SK-N-SH treated with all-trans-retinoic acid at 6 μM for 48 hours (cell line): ENCODE measurements around the gene SPDL1.

Experiments used
- ATAC-seq: fragments of 200-7000 bp; cut with Tn5 transposase; 3 replicates; pipeline ENCODE4 v1.9.1; 2020; ENCODE audit warnings: mild to moderate bottlenecking, moderate library complexity
- ARNTL ChIP-seq: fragments of 450-650 bp; formaldehyde crosslinking; IDR thresholded peaks from 2 replicates; pipeline ENCODE4 v1.5.0; 2020; ENCODE audit warnings: low read depth, mild to moderate bottlenecking, moderate library complexity, borderline replicate concordance
- BACH2 ChIP-seq: fragments of 250-450 bp; sonication (Bioruptor Pico); IDR thresholded peaks from 2 replicates; pipeline ENCODE4 v1.9.0; 2021; ENCODE audit warnings: mild to moderate bottlenecking, borderline replicate concordance
- CSDC2 ChIP-seq: fragments of 250-450 bp; sonication (Bioruptor Pico); IDR thresholded peaks from 2 replicates; pipeline ENCODE4 v1.5.0; 2020; ENCODE audit warnings: mild to moderate bottlenecking, moderate library complexity
- ESRRG ChIP-seq: fragments of 250-450 bp; sonication (Bioruptor Pico); IDR thresholded peaks from 2 replicates; pipeline ENCODE4 v1.6.1; 2021; ENCODE audit warnings: mild to moderate bottlenecking
- GLIS3 ChIP-seq: fragments of 250-450 bp; sonication (Bioruptor Pico); IDR thresholded peaks from 2 replicates; pipeline ENCODE4 v1.5.0; 2020; ENCODE audit warnings: mild to moderate bottlenecking, moderate library complexity
- ISL1 ChIP-seq: fragments of 250-450 bp; sonication (Bioruptor Pico); IDR thresholded peaks from 2 replicates; pipeline ENCODE4 v2.1.2; 2022; ENCODE audit warnings: mild to moderate bottlenecking, moderate library complexity
- OSR1 ChIP-seq: fragments of 250-450 bp; sonication (Bioruptor Pico); IDR thresholded peaks from 2 replicates; pipeline ENCODE4 v1.8.0; 2022; ENCODE audit warnings: moderate library complexity, mild to moderate bottlenecking, inconsistent platforms
- SNAI2 ChIP-seq: fragments of 250-450 bp; sonication (Bioruptor Pico); IDR thresholded peaks from 2 replicates; pipeline ENCODE4 v1.5.0; 2020; ENCODE audit warnings: mild to moderate bottlenecking, moderate library complexity
- TCF4 ChIP-seq: fragments of 250-450 bp; sonication (Bioruptor Pico); IDR thresholded peaks from 2 replicates; pipeline ENCODE4 v1.8.0; 2021; ENCODE audit warnings: mild to moderate bottlenecking, moderate library complexity, borderline replicate concordance
- TOX ChIP-seq: fragments of 250-450 bp; sonication (Bioruptor Pico); IDR thresholded peaks from 2 replicates; pipeline ENCODE4 v1.8.0; 2021; ENCODE audit warnings: mild to moderate bottlenecking, moderate library complexity, borderline replicate concordance
- ZC3H10 ChIP-seq: fragments of 250-450 bp; sonication (Bioruptor Pico); IDR thresholded peaks from 2 replicates; pipeline ENCODE4 v1.5.1; 2021; ENCODE audit warnings: mild to moderate bottlenecking, moderate library complexity
- ZFP3 ChIP-seq: fragments of 250-450 bp; sonication (Bioruptor Pico); IDR thresholded peaks from 2 replicates; pipeline ENCODE4 v1.5.0; 2020; ENCODE audit warnings: mild to moderate bottlenecking, moderate library complexity
- ZFP30 ChIP-seq: fragments of 450-650 bp; formaldehyde crosslinking; IDR thresholded peaks from 2 replicates; pipeline ENCODE4 v1.5.0; 2022; ENCODE audit warnings: mild to moderate bottlenecking, moderate library complexity
- ZNF565 ChIP-seq: fragments of 450-650 bp; formaldehyde crosslinking; conservative IDR thresholded peaks from 2 replicates; pipeline ENCODE4 v1.5.0; 2020; ENCODE audit warnings: low read depth, mild to moderate bottlenecking, moderate library complexity
- ZNF70 ChIP-seq: fragments of 450-650 bp; formaldehyde crosslinking; IDR thresholded peaks from 2 replicates; pipeline ENCODE4 v1.5.0; 2020; ENCODE audit warnings: mild to moderate bottlenecking, moderate library complexity
- ZNF8 ChIP-seq: fragments of 450-650 bp; formaldehyde crosslinking; IDR thresholded peaks from 2 replicates; pipeline ENCODE4 v1.5.0; 2020; ENCODE audit warnings: mild to moderate bottlenecking, moderate library complexity
- TF ChIP-seq, protein P1 (sequence below): fragments of 250-450 bp; sonication (Bioruptor Pico); IDR thresholded peaks from 2 replicates; pipeline ENCODE4 v1.8.0; 2020; ENCODE audit warnings: mild to moderate bottlenecking, moderate library complexity, borderline replicate concordance
- TF ChIP-seq, protein P2 (sequence below): fragments of 250-450 bp; sonication (Bioruptor Pico); IDR thresholded peaks from 2 replicates; pipeline ENCODE4 v1.5.1; 2021; ENCODE audit warnings: mild to moderate bottlenecking, moderate library complexity
- TF ChIP-seq, protein P3 (sequence below): fragments of 250-450 bp; sonication (Bioruptor Pico); IDR thresholded peaks from 2 replicates; pipeline ENCODE4 v1.5.0; 2020; ENCODE audit warnings: mild to moderate bottlenecking, moderate library complexity
- TF ChIP-seq, protein P4 (sequence below): fragments of 250-450 bp; sonication (Bioruptor Pico); IDR thresholded peaks from 2 replicates; pipeline ENCODE4 v1.8.0; 2021; ENCODE audit warnings: low read depth, mild to moderate bottlenecking, moderate library complexity, borderline replicate concordance
- TF ChIP-seq, protein P5 (sequence below): fragments of 250-450 bp; sonication (Bioruptor Pico); IDR thresholded peaks from 2 replicates; pipeline ENCODE4 v1.5.1; 2020; ENCODE audit warnings: low read depth, mild to moderate bottlenecking, moderate library complexity

SPDL1 gene

DNA sequence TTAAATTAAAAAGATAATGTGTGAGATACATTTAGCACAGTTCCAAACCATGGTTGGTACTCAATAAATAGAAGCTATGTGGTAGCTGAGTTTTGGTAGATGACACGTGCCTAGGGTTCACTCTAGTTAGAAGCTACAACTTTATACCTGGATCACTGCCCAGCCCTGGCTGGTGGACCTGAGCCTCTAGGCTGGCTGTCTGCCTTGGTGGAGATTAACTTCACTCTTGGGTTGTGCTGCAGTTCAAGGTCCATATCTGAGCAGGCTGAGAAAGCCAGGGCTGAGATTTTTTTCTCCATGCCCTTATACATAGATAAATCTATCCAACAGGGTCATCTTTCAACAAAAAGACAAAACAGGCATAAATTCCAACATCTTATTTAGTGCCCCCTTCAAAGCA, 44.6 kb upstream of the SPDL1 start (continued):
- no peak for TF ChIP-seq ZC3H10 (CRISPR knock-in tag)

DNA sequence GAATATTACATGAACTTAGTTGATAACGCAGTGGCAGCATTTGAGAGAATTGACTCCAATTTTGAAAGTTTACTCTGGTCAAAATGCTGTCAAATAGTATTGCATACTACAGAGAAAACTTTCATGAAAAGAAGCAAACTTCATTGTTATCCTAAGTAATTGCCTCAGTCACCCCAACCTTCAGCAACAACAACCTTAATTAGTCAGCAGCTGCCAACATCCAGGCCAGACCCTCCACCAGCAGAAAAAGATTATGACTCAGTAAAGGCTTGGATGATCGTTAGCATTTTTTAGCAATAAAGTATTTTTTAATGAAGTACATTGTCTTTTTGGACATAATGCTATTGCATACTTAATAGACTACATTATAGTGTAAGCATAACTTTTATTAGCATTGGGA, 40.8 kb upstream of the SPDL1 start:
- TF ChIP-seq SNAI2 (CRISPR knock-in tag) (no peak), ZNF8 (CRISPR knock-in tag) (no peak), ARNTL (CRISPR knock-in tag) (no peak), ZNF70 (CRISPR knock-in tag) (no peak), CSDC2 (CRISPR knock-in tag) (no peak), TOX (CRISPR knock-in tag) (no peak), ZFP3 (no peak), OSR1 (CRISPR knock-in tag) (no peak), ESRRG (no peak), GLIS3 (CRISPR knock-in tag) (no peak), ZFP30 (CRISPR knock-in tag) (no peak), BACH2 (CRISPR knock-in tag) (no peak), TCF4 (no peak), ZNF565 (CRISPR knock-in tag) (no peak)
- TF ChIP-seq, protein P1, sequence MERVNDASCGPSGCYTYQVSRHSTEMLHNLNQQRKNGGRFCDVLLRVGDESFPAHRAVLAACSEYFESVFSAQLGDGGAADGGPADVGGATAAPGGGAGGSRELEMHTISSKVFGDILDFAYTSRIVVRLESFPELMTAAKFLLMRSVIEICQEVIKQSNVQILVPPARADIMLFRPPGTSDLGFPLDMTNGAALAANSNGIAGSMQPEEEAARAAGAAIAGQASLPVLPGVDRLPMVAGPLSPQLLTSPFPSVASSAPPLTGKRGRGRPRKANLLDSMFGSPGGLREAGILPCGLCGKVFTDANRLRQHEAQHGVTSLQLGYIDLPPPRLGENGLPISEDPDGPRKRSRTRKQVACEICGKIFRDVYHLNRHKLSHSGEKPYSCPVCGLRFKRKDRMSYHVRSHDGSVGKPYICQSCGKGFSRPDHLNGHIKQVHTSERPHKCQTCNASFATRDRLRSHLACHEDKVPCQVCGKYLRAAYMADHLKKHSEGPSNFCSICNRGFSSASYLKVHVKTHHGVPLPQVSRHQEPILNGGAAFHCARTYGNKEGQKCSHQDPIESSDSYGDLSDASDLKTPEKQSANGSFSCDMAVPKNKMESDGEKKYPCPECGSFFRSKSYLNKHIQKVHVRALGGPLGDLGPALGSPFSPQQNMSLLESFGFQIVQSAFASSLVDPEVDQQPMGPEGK (CRISPR knock-in tag), result no peak
- TF ChIP-seq, protein P2, sequence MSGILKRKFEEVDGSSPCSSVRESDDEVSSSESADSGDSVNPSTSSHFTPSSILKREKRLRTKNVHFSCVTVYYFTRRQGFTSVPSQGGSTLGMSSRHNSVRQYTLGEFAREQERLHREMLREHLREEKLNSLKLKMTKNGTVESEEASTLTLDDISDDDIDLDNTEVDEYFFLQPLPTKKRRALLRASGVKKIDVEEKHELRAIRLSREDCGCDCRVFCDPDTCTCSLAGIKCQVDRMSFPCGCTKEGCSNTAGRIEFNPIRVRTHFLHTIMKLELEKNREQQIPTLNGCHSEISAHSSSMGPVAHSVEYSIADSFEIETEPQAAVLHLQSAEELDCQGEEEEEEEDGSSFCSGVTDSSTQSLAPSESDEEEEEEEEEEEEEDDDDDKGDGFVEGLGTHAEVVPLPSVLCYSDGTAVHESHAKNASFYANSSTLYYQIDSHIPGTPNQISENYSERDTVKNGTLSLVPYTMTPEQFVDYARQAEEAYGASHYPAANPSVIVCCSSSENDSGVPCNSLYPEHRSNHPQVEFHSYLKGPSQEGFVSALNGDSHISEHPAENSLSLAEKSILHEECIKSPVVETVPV (CRISPR knock-in tag), result no peak
- TF ChIP-seq, protein P3, sequence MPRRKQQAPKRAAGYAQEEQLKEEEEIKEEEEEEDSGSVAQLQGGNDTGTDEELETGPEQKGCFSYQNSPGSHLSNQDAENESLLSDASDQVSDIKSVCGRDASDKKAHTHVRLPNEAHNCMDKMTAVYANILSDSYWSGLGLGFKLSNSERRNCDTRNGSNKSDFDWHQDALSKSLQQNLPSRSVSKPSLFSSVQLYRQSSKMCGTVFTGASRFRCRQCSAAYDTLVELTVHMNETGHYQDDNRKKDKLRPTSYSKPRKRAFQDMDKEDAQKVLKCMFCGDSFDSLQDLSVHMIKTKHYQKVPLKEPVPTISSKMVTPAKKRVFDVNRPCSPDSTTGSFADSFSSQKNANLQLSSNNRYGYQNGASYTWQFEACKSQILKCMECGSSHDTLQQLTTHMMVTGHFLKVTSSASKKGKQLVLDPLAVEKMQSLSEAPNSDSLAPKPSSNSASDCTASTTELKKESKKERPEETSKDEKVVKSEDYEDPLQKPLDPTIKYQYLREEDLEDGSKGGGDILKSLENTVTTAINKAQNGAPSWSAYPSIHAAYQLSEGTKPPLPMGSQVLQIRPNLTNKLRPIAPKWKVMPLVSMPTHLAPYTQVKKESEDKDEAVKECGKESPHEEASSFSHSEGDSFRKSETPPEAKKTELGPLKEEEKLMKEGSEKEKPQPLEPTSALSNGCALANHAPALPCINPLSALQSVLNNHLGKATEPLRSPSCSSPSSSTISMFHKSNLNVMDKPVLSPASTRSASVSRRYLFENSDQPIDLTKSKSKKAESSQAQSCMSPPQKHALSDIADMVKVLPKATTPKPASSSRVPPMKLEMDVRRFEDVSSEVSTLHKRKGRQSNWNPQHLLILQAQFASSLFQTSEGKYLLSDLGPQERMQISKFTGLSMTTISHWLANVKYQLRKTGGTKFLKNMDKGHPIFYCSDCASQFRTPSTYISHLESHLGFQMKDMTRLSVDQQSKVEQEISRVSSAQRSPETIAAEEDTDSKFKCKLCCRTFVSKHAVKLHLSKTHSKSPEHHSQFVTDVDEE, result no peak
- TF ChIP-seq, protein P4, sequence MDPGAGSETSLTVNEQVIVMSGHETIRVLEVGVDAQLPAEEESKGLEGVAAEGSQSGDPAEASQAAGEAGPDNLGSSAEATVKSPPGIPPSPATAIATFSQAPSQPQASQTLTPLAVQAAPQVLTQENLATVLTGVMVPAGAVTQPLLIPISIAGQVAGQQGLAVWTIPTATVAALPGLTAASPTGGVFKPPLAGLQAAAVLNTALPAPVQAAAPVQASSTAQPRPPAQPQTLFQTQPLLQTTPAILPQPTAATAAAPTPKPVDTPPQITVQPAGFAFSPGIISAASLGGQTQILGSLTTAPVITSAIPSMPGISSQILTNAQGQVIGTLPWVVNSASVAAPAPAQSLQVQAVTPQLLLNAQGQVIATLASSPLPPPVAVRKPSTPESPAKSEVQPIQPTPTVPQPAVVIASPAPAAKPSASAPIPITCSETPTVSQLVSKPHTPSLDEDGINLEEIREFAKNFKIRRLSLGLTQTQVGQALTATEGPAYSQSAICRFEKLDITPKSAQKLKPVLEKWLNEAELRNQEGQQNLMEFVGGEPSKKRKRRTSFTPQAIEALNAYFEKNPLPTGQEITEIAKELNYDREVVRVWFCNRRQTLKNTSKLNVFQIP, result no peak
- TF ChIP-seq, protein P5, sequence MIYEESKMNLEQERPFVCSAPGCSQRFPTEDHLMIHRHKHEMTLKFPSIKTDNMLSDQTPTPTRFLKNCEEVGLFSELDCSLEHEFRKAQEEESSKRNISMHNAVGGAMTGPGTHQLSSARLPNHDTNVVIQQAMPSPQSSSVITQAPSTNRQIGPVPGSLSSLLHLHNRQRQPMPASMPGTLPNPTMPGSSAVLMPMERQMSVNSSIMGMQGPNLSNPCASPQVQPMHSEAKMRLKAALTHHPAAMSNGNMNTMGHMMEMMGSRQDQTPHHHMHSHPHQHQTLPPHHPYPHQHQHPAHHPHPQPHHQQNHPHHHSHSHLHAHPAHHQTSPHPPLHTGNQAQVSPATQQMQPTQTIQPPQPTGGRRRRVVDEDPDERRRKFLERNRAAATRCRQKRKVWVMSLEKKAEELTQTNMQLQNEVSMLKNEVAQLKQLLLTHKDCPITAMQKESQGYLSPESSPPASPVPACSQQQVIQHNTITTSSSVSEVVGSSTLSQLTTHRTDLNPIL (CRISPR knock-in tag), result no peak
- ATAC-seq, result no peak

DNA sequence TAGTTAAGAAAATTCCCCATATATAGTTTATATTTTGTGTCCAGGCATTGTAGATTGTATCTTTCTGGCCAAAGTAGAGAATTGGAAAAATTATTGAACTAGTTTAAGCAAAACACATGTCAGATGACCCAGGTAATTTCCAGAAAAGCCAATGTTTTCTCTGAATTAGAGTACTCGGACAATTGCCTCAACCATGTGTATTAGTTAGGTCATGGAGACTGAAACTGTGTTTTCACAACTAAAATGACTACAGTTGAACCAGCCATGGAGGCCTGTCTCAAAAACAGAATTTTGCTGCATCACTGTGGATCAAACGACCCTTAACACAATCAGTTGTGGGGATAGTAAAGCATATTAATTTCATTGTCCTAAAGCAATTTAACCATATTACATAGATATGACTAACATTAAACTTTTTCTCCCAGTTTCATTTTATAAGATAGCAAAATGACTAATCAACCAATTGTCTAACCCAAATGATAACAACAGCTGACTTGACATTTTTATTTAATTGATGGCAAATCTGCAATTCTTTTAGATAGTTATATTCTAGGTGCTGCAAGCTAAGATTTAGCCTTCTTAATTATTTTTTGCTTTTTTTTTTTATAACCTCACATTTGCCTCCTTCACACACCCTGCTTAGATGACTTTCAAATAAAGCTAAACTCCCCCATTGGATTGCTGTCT, 39.2 kb upstream of the SPDL1 start:
- no peak for ATAC-seq
- TF ChIP-seq ISL1 (CRISPR knock-in tag) (0 out of 2 replicates have a peak, but pooled peaks have one; percentile 14), ZNF565 (CRISPR knock-in tag) (no peak)

DNA sequence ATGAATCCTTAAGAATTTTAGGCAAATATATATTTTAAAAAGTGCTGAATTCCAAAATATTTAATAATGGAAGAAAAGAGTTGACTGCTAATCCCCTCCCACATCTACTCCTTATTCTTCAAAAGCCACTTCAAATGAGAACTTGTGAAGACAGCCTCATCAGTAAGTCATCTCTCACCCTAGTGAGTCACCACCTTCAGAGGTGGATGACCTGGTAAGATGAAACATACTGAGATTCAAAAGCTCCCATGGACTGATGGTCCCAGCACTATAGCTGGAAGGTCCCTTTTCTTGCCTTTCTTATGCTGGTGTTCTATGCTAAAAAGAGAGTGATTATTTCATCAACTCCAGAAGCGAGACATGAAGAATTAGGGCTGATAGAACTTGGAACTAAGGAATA, 37.8 kb upstream of the SPDL1 start:
- ATAC-seq, result no peak
- no peak for TF ChIP-seq SNAI2 (CRISPR knock-in tag)
- TF ChIP-seq, protein P5 (CRISPR knock-in tag), result no peak
